Caco-2 (cell line): ENCODE measurements around the gene TSPAN18. TPM values are rescaled to one million over a fixed set of nuclear protein-coding genes. Genes with fewer than 3 reads are reported as not detected.

Source experiments
- BruUV-seq: library from RNA; stranded (reverse); fragments of 400-500 nt; replicated peaks from 2 replicates; lab custom pipeline; 2021; lab: Mats Ljungman, UMichigan
- CTCF ChIA-PET: fragments of 300-600 bp; sonication (Branson Sonifier 250); formaldehyde crosslinking; loops from one replicate; lab custom pipeline; 2022; ENCODE audit warnings: antibody characterized with exemption; lab: Charles Lee
- POLR2A ChIA-PET: fragments of 300-600 bp; sonication (Branson Sonifier 250); formaldehyde crosslinking; loops from one replicate; lab custom pipeline; 2022; ENCODE audit warnings: antibody characterized with exemption; lab: Charles Lee
- DNase-seq, 2 experiments: peaks; one replicate each; pipeline versions ENCODE4 v3.0.0 to v3.0.0-alpha.2; 2020 to 2022
- H3K27me3 ChIP-seq: replicated peaks from 2 replicates; pipeline ENCODE4 v1.6.0; 2011; ENCODE audit warnings: low read length; ENCODE audit not compliant: control insufficient read depth, insufficient read depth
- H3K36me3 ChIP-seq: 2 replicates; pipeline ENCODE4 v1.5.1; 2011; ENCODE audit warnings: low read length; ENCODE audit not compliant: control insufficient read depth, insufficient read depth
- H3K4me1 ChIP-seq: fragments of 250-450 bp; sonication (Bioruptor Pico); 2 replicates; pipeline ENCODE4 v1.5.1; 2020; ENCODE audit warnings: mild to moderate bottlenecking
- H3K4me3 ChIP-seq: 2 replicates; pipeline ENCODE4 v1.5.1; 2011; ENCODE audit warnings: low read depth, mild to moderate bottlenecking, control low read depth, low read length
- H3K9me3 ChIP-seq: fragments of 250-450 bp; sonication (Bioruptor Pico); 2 replicates; pipeline ENCODE4 v1.5.1; 2020; ENCODE audit warnings: mild to moderate bottlenecking, moderate library complexity
- H3K27ac Mint-ChIP-seq: one replicate; pipeline ENCODE4 v1.8.0; 2022; ENCODE audit warnings: mixed read lengths; ENCODE audit not compliant: unreplicated experiment
- H3K27me3 Mint-ChIP-seq: one replicate; pipeline ENCODE4 v1.8.0; 2022; ENCODE audit warnings: mixed read lengths; ENCODE audit not compliant: insufficient read depth, unreplicated experiment
- H3K36me3 Mint-ChIP-seq: one replicate; pipeline ENCODE4 v1.8.0; 2022; ENCODE audit warnings: mild to moderate bottlenecking, mixed read lengths; ENCODE audit not compliant: insufficient read depth, unreplicated experiment
- H3K4me1 Mint-ChIP-seq: one replicate; pipeline ENCODE4 v1.8.0; 2022; ENCODE audit warnings: low read depth, mixed read lengths; ENCODE audit not compliant: unreplicated experiment
- H3K4me3 Mint-ChIP-seq: one replicate; pipeline ENCODE4 v1.8.0; 2022; ENCODE audit warnings: mild to moderate bottlenecking, moderate library complexity, mixed read lengths; ENCODE audit not compliant: unreplicated experiment
- H3K9me3 Mint-ChIP-seq: one replicate; pipeline ENCODE4 v1.8.0; 2022; ENCODE audit warnings: mixed read lengths; ENCODE audit not compliant: unreplicated experiment
- CTCF ChIP-seq, 2 experiments: fragments of 200-600 bp in 1 of 2; IDR thresholded peaks; 1 replicate in 1 of 2; 2 replicates in 1 of 2; pipeline versions ENCODE4 v1.5.1 to v1.8.0; 2011 to 2022; ENCODE audit warnings: antibody characterized with exemption in 1 of 2, control low read depth in 1 of 2, inconsistent platforms in 1 of 2, low read depth in 1 of 2, low read length in 1 of 2, mild to moderate bottlenecking in 1 of 2, moderate library complexity in 1 of 2; ENCODE audit not compliant: insufficient read depth in 1 of 2, severe bottlenecking in 1 of 2, unreplicated experiment in 1 of 2
- intact Hi-C: fragments of 100-400 bp; cut with micrococcal nuclease; formaldehyde crosslinking; loops from one replicate; pipeline ENCODE4 v1.10.0; 2022; ENCODE audit not compliant: unreplicated experiment
- total RNA-seq: library from RNA; stranded (reverse); gene quantifications from 2 replicates; pipeline ENCODE4 v1.2.3, GENCODE V29; 2022

Gene TSPAN18
- total RNA-seq, 1 experiment from 2014 or later: 7.4 TPM

GRCh38 chr11:44711787-44712608, 14.8 kb upstream of the TSPAN18 start:
- peaks cover 37% of the 10 kb centered on the region for H3K4me1 ChIP-seq
- H3K9me3 ChIP-seq: peaks cover 5% of the 10 kb centered on the region
- no peaks in the 10 kb centered on the region for H3K36me3 Mint-ChIP-seq
- H3K4me1 Mint-ChIP-seq: peaks cover 32% of the 10 kb centered on the region
- no peaks in the 10 kb centered on the region for H3K27me3 ChIP-seq
- no peak for DNase-seq
- intact Hi-C loops: no loop called here
- no peaks in the 10 kb centered on the region for H3K36me3 ChIP-seq
- no peak for TF ChIP-seq CTCF (IDR thresholded peaks at IDR 0.05; ENCODE audit: insufficient read depth in 1 of 2, low read depth in 1 of 2, low read length in 1 of 2, severe bottlenecking in 1 of 2, unreplicated experiment in 1 of 2)
- CTCF ChIA-PET: no interaction called here
- H3K27ac Mint-ChIP-seq: no peak overlapping the region
- H3K27me3 Mint-ChIP-seq: no peaks in the 10 kb centered on the region
- no peak overlapping the region for H3K4me3 ChIP-seq
- peaks cover 11% of the 10 kb centered on the region for H3K9me3 Mint-ChIP-seq
- no peak overlapping the region for H3K4me3 Mint-ChIP-seq
- BruUV-seq: no TSS peak
- POLR2A ChIA-PET: no interaction called here

- Mint-ChIP-seq H3K36me3 (no peaks in the 10 kb centered on the region), H3K27me3 (no peaks in the 10 kb centered on the region), H3K27ac (no peak overlapping the region), H3K4me1 (peaks cover 32% of the 10 kb centered on the region), H3K9me3 (peaks cover 11% of the 10 kb centered on the region), H3K4me3 (no peak overlapping the region)
- peaks cover 5% of the 10 kb centered on the region for H3K9me3 ChIP-seq
- H3K27me3 ChIP-seq: no peaks in the 10 kb centered on the region
- CTCF ChIA-PET: no interaction called here
- intact Hi-C loops: no loop called here
- no peak for TF ChIP-seq CTCF (IDR thresholded peaks at IDR 0.05; ENCODE audit: insufficient read depth in 1 of 2, low read depth in 1 of 2, low read length in 1 of 2, severe bottlenecking in 1 of 2, unreplicated experiment in 1 of 2)
- H3K36me3 ChIP-seq: no peaks in the 10 kb centered on the region
- H3K4me3 ChIP-seq: no peak overlapping the region
- POLR2A ChIA-PET: no interaction called here
- BruUV-seq: no TSS peak
- DNase-seq: no peak
- peaks cover 34% of the 10 kb centered on the region for H3K4me1 ChIP-seq
These were observed 13.7 kb upstream of the TSPAN18 start for GRCh38 chr11:44713022-44713421.

- no peak overlapping the region for H3K4me3 Mint-ChIP-seq
- BruUV-seq: no TSS peak
- POLR2A ChIA-PET: no interaction called here
- CTCF ChIA-PET: no interaction called here
- Histone ChIP-seq H3K4me1 (peaks cover 24% of the 10 kb centered on the region), H3K4me3 (no peak overlapping the region), H3K27me3 (no peaks in the 10 kb centered on the region), H3K36me3 (no peaks in the 10 kb centered on the region), H3K9me3 (no peaks in the 10 kb centered on the region)
- H3K27ac Mint-ChIP-seq: no peak overlapping the region
- peak; percentile 46 to 62 for DNase-seq
- peaks cover 30% of the 10 kb centered on the region for H3K4me1 Mint-ChIP-seq
- intact Hi-C loops: no loop called here
- H3K27me3 Mint-ChIP-seq: no peaks in the 10 kb centered on the region
- no peaks in the 10 kb centered on the region for H3K9me3 Mint-ChIP-seq
- no peaks in the 10 kb centered on the region for H3K36me3 Mint-ChIP-seq
- TF ChIP-seq CTCF (IDR thresholded peaks at IDR 0.05; ENCODE audit: insufficient read depth in 1 of 2, low read depth in 1 of 2, low read length in 1 of 2, severe bottlenecking in 1 of 2, unreplicated experiment in 1 of 2): no peak
These were observed 10.5 kb upstream of the TSPAN18 start for GRCh38 chr11:44716256-44716655.
